GM23338 (cell line): ENCODE results near the gene AP1G1.
"Not testable (repeated sequence)": the region's sequence is repeated elsewhere in the genome, so short reads cannot be mapped to it uniquely, and the experiment has no call there.

Experiments
- CREB1 ChIP-seq: fragments of 250-450 bp; sonication (Bioruptor Pico); IDR thresholded peaks from 2 replicates; pipeline ENCODE4 v1.5.0; 2020; ENCODE audit warnings: low read depth, mild to moderate bottlenecking, moderate library complexity
- EZH2 ChIP-seq: fragments of 200-600 bp; sonication (generic); IDR thresholded peaks from one replicate; pipeline ENCODE4 v1.8.0; 2017; ENCODE audit warnings: antibody characterized with exemption, mild to moderate bottlenecking, low read depth; ENCODE audit not compliant: unreplicated experiment
- EZH2phosphoT487 ChIP-seq: fragments of 200-600 bp; sonication (generic); IDR thresholded peaks from one replicate; pipeline ENCODE4 v1.8.1; 2018; ENCODE audit warnings: antibody characterized with exemption; ENCODE audit not compliant: unreplicated experiment
- JUNB ChIP-seq: IDR thresholded peaks from one replicate; pipeline ENCODE4 v1.6.1; 2016; ENCODE audit warnings: antibody characterized with exemption; ENCODE audit not compliant: unreplicated experiment
- NANOG ChIP-seq: IDR thresholded peaks from 2 replicates; pipeline ENCODE4 v1.6.1; 2016; ENCODE audit warnings: antibody characterized with exemption, borderline replicate concordance
- POLR2AphosphoS5 ChIP-seq: IDR thresholded peaks from 2 replicates; pipeline ENCODE4 v1.6.1; 2016; ENCODE audit warnings: antibody characterized with exemption, low read depth
- STAT1 ChIP-seq: IDR thresholded peaks from one replicate; pipeline ENCODE4 v1.6.1; 2016; ENCODE audit warnings: antibody characterized with exemption; ENCODE audit not compliant: unreplicated experiment
- ZNF114 ChIP-seq: fragments of 250-450 bp; sonication (Bioruptor Pico); IDR thresholded peaks from 2 replicates; pipeline ENCODE4 v1.5.0; 2020; ENCODE audit warnings: mild to moderate bottlenecking, moderate library complexity
- ZNF331 ChIP-seq: fragments of 250-450 bp; sonication (Bioruptor Pico); IDR thresholded peaks from 2 replicates; pipeline ENCODE4 v1.5.0; 2020; ENCODE audit warnings: low read depth, mild to moderate bottlenecking, moderate library complexity
- TF ChIP-seq, protein P1 (sequence below), 2 experiments: fragments of 200-600 bp in 1 of 2; sonication (generic) in 1 of 2; conservative IDR thresholded peaks; 2 replicates each; pipeline versions ENCODE4 v1.5.1 to v1.6.1; 2016 to 2017; ENCODE audit warnings: antibody characterized with exemption in 2 of 2, low read depth in 2 of 2, mild to moderate bottlenecking in 2 of 2, moderate library complexity in 1 of 2
- TF ChIP-seq, protein P2 (sequence below): IDR thresholded peaks from 2 replicates; pipeline ENCODE4 v1.6.1; 2016; ENCODE audit warnings: antibody characterized with exemption
- TF ChIP-seq, protein P3 (sequence below): IDR thresholded peaks from one replicate; pipeline ENCODE4 v1.6.1; 2018; ENCODE audit warnings: antibody characterized with exemption; ENCODE audit not compliant: unreplicated experiment
- TF ChIP-seq, protein P4 (sequence below): fragments of 250-450 bp; sonication (Bioruptor Pico); IDR thresholded peaks from 2 replicates; pipeline ENCODE4 v1.5.0; 2020; ENCODE audit warnings: mild to moderate bottlenecking, moderate library complexity

DNA sequence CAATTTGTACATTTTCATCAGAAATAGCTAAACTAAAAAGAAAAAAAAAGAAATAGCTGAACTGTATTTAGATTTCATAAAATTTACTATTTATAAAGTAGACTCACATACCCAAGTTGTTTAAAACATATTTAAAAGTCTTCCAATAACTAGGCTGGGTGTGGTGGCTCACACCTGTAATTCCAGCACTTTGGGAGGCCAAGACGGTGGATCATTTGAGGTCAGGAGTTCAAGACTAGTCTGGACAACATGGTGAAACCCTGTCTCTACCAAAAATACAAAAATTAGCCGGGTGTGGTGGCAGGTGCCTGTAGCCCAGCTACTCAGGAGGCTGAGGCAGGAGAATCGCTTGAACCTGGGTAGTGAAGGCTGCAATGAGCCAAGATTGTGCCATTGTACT is 23.5 kb downstream of the AP1G1 start:
- TF ChIP-seq, protein P1, sequence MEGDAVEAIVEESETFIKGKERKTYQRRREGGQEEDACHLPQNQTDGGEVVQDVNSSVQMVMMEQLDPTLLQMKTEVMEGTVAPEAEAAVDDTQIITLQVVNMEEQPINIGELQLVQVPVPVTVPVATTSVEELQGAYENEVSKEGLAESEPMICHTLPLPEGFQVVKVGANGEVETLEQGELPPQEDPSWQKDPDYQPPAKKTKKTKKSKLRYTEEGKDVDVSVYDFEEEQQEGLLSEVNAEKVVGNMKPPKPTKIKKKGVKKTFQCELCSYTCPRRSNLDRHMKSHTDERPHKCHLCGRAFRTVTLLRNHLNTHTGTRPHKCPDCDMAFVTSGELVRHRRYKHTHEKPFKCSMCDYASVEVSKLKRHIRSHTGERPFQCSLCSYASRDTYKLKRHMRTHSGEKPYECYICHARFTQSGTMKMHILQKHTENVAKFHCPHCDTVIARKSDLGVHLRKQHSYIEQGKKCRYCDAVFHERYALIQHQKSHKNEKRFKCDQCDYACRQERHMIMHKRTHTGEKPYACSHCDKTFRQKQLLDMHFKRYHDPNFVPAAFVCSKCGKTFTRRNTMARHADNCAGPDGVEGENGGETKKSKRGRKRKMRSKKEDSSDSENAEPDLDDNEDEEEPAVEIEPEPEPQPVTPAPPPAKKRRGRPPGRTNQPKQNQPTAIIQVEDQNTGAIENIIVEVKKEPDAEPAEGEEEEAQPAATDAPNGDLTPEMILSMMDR (conservative IDR thresholded peaks at IDR 0.05; ENCODE audit: low read depth in 2 of 2) = not testable (repeated sequence)
- TF ChIP-seq, protein P2, sequence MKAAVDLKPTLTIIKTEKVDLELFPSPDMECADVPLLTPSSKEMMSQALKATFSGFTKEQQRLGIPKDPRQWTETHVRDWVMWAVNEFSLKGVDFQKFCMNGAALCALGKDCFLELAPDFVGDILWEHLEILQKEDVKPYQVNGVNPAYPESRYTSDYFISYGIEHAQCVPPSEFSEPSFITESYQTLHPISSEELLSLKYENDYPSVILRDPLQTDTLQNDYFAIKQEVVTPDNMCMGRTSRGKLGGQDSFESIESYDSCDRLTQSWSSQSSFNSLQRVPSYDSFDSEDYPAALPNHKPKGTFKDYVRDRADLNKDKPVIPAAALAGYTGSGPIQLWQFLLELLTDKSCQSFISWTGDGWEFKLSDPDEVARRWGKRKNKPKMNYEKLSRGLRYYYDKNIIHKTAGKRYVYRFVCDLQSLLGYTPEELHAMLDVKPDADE = not testable (repeated sequence)
- not testable (repeated sequence) for TF ChIP-seq CREB1 (CRISPR knock-in tag); EZH2; POLR2AphosphoS5; ZNF331 (CRISPR knock-in tag); EZH2phosphoT487; STAT1; JUNB; NANOG; ZNF114 (CRISPR knock-in tag)
- TF ChIP-seq, protein P3, sequence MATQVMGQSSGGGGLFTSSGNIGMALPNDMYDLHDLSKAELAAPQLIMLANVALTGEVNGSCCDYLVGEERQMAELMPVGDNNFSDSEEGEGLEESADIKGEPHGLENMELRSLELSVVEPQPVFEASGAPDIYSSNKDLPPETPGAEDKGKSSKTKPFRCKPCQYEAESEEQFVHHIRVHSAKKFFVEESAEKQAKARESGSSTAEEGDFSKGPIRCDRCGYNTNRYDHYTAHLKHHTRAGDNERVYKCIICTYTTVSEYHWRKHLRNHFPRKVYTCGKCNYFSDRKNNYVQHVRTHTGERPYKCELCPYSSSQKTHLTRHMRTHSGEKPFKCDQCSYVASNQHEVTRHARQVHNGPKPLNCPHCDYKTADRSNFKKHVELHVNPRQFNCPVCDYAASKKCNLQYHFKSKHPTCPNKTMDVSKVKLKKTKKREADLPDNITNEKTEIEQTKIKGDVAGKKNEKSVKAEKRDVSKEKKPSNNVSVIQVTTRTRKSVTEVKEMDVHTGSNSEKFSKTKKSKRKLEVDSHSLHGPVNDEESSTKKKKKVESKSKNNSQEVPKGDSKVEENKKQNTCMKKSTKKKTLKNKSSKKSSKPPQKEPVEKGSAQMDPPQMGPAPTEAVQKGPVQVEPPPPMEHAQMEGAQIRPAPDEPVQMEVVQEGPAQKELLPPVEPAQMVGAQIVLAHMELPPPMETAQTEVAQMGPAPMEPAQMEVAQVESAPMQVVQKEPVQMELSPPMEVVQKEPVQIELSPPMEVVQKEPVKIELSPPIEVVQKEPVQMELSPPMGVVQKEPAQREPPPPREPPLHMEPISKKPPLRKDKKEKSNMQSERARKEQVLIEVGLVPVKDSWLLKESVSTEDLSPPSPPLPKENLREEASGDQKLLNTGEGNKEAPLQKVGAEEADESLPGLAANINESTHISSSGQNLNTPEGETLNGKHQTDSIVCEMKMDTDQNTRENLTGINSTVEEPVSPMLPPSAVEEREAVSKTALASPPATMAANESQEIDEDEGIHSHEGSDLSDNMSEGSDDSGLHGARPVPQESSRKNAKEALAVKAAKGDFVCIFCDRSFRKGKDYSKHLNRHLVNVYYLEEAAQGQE = not testable (repeated sequence)
- TF ChIP-seq, protein P4, sequence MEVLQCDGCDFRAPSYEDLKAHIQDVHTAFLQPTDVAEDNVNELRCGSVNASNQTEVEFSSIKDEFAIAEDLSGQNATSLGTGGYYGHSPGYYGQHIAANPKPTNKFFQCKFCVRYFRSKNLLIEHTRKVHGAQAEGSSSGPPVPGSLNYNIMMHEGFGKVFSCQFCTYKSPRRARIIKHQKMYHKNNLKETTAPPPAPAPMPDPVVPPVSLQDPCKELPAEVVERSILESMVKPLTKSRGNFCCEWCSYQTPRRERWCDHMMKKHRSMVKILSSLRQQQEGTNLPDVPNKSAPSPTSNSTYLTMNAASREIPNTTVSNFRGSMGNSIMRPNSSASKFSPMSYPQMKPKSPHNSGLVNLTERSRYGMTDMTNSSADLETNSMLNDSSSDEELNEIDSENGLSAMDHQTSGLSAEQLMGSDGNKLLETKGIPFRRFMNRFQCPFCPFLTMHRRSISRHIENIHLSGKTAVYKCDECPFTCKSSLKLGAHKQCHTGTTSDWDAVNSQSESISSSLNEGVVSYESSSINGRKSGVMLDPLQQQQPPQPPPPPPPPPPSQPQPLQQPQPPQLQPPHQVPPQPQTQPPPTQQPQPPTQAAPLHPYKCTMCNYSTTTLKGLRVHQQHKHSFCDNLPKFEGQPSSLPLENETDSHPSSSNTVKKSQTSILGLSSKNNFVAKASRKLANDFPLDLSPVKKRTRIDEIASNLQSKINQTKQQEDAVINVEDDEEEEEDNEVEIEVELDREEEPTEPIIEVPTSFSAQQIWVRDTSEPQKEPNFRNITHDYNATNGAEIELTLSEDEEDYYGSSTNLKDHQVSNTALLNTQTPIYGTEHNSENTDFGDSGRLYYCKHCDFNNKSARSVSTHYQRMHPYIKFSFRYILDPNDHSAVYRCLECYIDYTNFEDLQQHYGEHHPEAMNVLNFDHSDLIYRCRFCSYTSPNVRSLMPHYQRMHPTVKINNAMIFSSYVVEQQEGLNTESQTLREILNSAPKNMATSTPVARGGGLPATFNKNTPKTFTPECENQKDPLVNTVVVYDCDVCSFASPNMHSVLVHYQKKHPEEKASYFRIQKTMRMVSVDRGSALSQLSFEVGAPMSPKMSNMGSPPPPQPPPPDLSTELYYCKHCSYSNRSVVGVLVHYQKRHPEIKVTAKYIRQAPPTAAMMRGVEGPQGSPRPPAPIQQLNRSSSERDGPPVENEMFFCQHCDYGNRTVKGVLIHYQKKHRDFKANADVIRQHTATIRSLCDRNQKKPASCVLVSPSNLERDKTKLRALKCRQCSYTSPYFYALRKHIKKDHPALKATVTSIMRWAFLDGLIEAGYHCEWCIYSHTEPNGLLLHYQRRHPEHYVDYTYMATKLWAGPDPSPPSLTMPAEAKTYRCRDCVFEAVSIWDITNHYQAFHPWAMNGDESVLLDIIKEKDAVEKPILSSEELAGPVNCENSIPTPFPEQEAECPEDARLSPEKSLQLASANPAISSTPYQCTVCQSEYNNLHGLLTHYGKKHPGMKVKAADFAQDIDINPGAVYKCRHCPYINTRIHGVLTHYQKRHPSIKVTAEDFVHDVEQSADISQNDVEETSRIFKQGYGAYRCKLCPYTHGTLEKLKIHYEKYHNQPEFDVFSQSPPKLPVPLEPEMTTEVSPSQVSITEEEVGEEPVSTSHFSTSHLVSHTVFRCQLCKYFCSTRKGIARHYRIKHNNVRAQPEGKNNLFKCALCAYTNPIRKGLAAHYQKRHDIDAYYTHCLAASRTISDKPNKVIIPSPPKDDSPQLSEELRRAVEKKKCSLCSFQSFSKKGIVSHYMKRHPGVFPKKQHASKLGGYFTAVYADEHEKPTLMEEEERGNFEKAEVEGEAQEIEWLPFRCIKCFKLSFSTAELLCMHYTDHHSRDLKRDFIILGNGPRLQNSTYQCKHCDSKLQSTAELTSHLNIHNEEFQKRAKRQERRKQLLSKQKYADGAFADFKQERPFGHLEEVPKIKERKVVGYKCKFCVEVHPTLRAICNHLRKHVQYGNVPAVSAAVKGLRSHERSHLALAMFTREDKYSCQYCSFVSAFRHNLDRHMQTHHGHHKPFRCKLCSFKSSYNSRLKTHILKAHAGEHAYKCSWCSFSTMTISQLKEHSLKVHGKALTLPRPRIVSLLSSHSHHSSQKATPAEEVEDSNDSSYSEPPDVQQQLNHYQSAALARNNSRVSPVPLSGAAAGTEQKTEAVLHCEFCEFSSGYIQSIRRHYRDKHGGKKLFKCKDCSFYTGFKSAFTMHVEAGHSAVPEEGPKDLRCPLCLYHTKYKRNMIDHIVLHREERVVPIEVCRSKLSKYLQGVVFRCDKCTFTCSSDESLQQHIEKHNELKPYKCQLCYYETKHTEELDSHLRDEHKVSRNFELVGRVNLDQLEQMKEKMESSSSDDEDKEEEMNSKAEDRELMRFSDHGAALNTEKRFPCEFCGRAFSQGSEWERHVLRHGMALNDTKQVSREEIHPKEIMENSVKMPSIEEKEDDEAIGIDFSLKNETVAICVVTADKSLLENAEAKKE (CRISPR knock-in tag) = not testable (repeated sequence)
